Measurements from ENCODE around the gene CELF1. TPM values are rescaled to one million over a fixed set of nuclear protein-coding genes. Genes with fewer than 3 reads are reported as not detected.

CELF1 gene
- total and polyA plus RNA-seq, 5 donors from 2014 or later, result 30.8 to 124 (median 52.4) TPM

DNA sequence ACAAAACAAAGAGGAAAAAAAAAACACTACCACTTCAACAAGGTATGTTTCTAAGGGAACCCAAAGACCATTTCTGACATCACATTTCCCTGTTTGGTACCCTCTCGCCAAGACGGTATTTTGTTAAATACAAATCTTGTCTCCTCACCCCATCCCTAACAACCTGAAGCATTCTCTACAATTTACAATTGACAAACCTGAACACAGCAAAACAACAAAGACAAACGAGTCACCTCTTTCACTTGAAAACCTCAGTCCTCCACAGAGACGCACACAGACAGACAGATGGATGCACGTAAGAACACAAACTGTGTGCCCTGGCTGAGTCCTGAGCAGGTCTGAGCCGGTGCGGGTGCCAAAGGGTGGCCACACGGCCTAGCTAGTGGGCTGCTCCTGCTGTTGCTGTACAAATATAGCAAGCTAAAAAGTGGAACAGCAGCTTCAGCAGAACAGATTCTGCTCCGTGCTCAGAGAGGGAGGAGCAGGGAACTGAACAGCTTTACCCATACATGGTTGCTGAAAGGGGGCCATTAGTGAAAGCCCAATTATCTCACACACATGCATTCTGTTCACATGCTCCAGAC lies 28.5 kb downstream of the CELF1 start:
- Mint-ChIP-seq H3K27me3 (no peaks in the 10 kb centered on the region), H3K27ac (peak overlapping the region; percentile 84 to 88 (median 86)), H3K9me3 (no peaks in the 10 kb centered on the region), H3K36me3 (peaks cover 7% of the 10 kb centered on the region), H3K4me1 (peaks cover 19 to 86% (median 56%) of the 10 kb centered on the region in 4 donors), H3K4me3 (peak overlapping the region; percentile 4 to 82 (median 60))
- DNase-seq (peak in 1 of 3 donors; percentile 41), ATAC-seq (ENCODE audit: low read depth in 2 of 2) (peak; percentile 38 to 48)
- Histone ChIP-seq H3K27ac (ENCODE audit: insufficient read depth, low read length, poor library complexity, severe bottlenecking) (peak overlapping the region; percentile 66), H3K4me3 (ENCODE audit: low read depth, low read length) (peak overlapping the region; percentile 65), H3K4me1 (ENCODE audit: control insufficient read depth, insufficient read depth, low read length, poor library complexity, severe bottlenecking) (peaks cover 34% of the 10 kb centered on the region), H3K9me3 (ENCODE audit: control insufficient read depth in 2 of 2, low read length in 2 of 2) (no peaks in the 10 kb centered on the region), H3K36me3 (ENCODE audit: control insufficient read depth, insufficient read depth, low read length) (peaks cover 3% of the 10 kb centered on the region), H3K27me3 (ENCODE audit: control insufficient read depth, insufficient read depth, low read length) (no peaks in the 10 kb centered on the region)

DNA sequence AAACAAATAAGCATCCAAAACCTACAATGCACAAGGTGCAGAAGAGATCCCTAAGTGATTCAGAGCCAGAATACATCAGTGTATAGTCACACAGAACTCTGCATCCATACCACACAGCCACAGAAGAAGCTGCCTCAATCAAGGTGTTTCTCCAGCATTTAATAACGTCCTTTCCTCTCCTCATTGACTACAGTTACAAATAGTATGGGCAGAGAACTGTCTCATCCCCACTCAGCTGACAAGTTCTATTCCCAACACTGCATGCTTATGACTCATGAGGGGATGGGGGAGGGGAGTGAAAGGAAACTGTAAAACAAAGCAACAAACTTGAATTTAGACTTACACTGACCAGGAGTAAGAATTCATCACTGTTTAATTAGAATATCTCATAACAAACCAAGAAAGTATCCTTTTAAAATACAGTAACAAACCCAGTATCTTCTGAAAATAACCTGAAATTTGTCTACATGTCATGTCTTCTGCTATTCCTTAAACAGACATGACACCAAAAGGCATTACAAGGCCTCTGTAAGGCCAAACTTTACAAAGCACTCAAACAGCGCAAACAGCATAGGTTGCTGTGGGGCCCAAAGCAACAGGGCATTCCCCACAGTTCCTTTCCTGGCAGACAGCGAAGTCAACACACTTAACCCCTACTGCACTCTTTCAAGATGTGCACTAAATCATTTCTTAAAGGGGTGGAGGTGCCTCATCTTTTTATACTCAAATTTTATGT lies 29.3 kb downstream of the CELF1 start:
- Histone ChIP-seq H3K4me1 (ENCODE audit: control insufficient read depth, insufficient read depth, low read length, poor library complexity, severe bottlenecking) (peaks cover 37% of the 10 kb centered on the region), H3K27me3 (ENCODE audit: control insufficient read depth, insufficient read depth, low read length) (no peaks in the 10 kb centered on the region), H3K4me3 (ENCODE audit: low read depth, low read length) (peak overlapping the region; percentile 65), H3K27ac (ENCODE audit: insufficient read depth, low read length, poor library complexity, severe bottlenecking) (peak overlapping the region; percentile 66), H3K36me3 (ENCODE audit: control insufficient read depth, insufficient read depth, low read length) (peaks cover under 1% of the 10 kb centered on the region), H3K9me3 (ENCODE audit: control insufficient read depth in 2 of 2, low read length in 2 of 2) (no peaks in the 10 kb centered on the region)
- Mint-ChIP-seq H3K27ac (peak overlapping the region; percentile 86 to 91 (median 88)), H3K9me3 (no peaks in the 10 kb centered on the region), H3K36me3 (peaks cover 7% of the 10 kb centered on the region), H3K4me1 (peaks cover 23 to 90% (median 61%) of the 10 kb centered on the region in 4 donors), H3K4me3 (peak overlapping the region; percentile 4 to 82 (median 60)), H3K27me3 (no peaks in the 10 kb centered on the region)
- DNase-seq (peak; percentile 12 to 46 (median 14)), ATAC-seq (ENCODE audit: low read depth in 2 of 2) (peak; percentile 67 to 68)

DNA sequence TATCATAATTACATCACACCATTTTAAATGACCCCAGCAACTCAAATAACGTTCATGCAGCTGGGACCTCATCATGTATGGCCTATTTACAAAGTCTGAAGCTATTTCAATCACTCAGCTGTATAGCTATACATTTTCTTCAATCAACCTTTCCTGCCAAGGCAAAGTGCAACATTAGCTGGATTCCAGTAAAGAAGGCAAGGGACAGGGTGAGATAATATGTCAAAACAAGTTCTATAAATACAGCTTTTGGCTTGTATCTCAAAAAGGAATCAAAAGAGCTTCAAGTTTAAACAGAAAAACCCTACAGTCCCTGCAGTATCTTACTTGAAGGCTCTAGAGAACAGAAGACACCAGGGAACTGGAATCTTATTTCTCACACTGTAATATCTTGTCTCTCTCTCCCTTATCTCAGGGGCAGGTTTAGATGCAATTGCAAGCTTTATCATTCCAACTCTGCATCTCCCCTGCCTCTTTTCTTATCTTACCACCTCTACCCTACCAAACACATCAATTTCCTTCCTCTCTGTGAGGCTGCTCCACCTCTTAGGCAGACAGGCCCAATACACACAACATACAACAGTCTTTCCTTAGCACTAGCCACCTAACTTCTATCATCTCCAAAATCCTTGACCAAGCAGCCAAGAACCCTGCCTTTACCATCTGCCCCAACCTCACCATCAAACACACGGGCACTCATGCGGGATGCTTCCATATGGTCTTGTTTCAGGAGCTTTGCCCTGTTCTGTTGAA lies 34.5 kb downstream of the CELF1 start:
- Histone ChIP-seq H3K9me3 (ENCODE audit: control insufficient read depth in 2 of 2, low read length in 2 of 2) (no peaks in the 10 kb centered on the region), H3K4me3 (ENCODE audit: low read depth, low read length) (peak overlapping the region; percentile 60), H3K4me1 (ENCODE audit: control insufficient read depth, insufficient read depth, low read length, poor library complexity, severe bottlenecking) (peaks cover 58% of the 10 kb centered on the region), H3K36me3 (ENCODE audit: control insufficient read depth, insufficient read depth, low read length) (no peaks in the 10 kb centered on the region), H3K27me3 (ENCODE audit: control insufficient read depth, insufficient read depth, low read length) (no peaks in the 10 kb centered on the region), H3K27ac (ENCODE audit: insufficient read depth, low read length, poor library complexity, severe bottlenecking) (peak overlapping the region; percentile 60)
- Mint-ChIP-seq H3K36me3 (no peaks in the 10 kb centered on the region), H3K9me3 (no peaks in the 10 kb centered on the region), H3K4me1 (peaks cover 35 to 92% (median 67%) of the 10 kb centered on the region in 4 donors), H3K27me3 (no peaks in the 10 kb centered on the region), H3K4me3 (peak overlapping the region; percentile 8 to 68 (median 62)), H3K27ac (peak overlapping the region; percentile 59 to 90 (median 73))
- DNase-seq (peak in 1 of 3 donors; percentile 29), ATAC-seq (ENCODE audit: low read depth in 2 of 2) (no peak)

DNA sequence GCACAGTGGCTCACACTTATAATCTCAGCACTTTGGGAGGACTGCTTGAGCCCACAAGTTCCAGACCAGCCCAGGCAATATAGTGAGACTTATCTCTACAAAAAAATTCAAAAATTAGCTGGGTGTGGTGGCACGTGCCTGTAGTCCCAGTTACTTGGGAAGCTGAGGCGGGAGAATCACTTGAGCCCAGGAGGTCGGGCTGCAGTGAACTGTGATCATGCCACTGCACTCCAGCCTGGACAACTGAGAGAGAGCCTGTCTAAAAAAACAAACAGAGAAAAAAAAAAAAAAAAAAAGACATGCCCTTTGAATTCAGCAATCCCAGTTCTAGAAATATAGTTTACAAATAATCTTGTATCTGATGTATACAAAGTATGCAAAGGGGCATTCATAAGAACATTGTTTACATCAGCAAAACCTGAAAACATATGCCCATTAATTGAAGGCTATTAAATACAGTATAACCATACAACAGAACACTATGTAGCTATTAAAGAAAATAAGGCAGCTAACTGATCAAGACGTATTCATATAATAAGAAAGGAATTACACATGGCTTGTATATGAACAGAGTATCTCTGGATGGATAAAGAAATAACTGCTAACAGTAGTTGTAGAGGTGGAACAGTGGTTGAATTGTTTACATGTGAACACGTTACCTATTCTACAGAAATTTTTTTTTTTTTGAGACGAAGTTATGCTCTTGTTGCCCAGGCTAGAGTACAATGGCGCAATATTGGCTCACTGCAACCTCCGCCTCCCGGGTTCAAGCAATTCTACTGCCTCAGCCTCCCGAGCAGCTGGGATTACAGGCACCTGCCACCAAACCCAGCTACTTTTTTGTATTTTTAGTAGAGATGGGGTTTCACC lies 35.7 kb downstream of the CELF1 start:
- DNase-seq (no peak), ATAC-seq (ENCODE audit: low read depth in 2 of 2) (no peak)
- H3K4me3 Mint-ChIP-seq, result peak overlapping the region in 2 of 4 donors; percentile 26 to 48
- peaks cover 37 to 92% (median 67%) of the 10 kb centered on the region in 4 donors for H3K4me1 Mint-ChIP-seq
- peaks cover 58% of the 10 kb centered on the region for H3K4me1 ChIP-seq (ENCODE audit: control insufficient read depth, insufficient read depth, low read length, poor library complexity, severe bottlenecking)
- peak overlapping the region; percentile 17 to 60 (median 59) for H3K27ac Mint-ChIP-seq
- H3K9me3 Mint-ChIP-seq, result no peaks in the 10 kb centered on the region
- no peaks in the 10 kb centered on the region for H3K27me3 Mint-ChIP-seq
- no peaks in the 10 kb centered on the region for H3K36me3 Mint-ChIP-seq
- no peaks in the 10 kb centered on the region for H3K36me3 ChIP-seq (ENCODE audit: control insufficient read depth, insufficient read depth, low read length)
- H3K4me3 ChIP-seq (ENCODE audit: low read depth, low read length), result no peak overlapping the region
- no peaks in the 10 kb centered on the region for H3K27me3 ChIP-seq (ENCODE audit: control insufficient read depth, insufficient read depth, low read length)
- H3K27ac ChIP-seq (ENCODE audit: insufficient read depth, low read length, poor library complexity, severe bottlenecking), result no peak overlapping the region
- H3K9me3 ChIP-seq (ENCODE audit: control insufficient read depth in 2 of 2, low read length in 2 of 2), result no peaks in the 10 kb centered on the region

DNA sequence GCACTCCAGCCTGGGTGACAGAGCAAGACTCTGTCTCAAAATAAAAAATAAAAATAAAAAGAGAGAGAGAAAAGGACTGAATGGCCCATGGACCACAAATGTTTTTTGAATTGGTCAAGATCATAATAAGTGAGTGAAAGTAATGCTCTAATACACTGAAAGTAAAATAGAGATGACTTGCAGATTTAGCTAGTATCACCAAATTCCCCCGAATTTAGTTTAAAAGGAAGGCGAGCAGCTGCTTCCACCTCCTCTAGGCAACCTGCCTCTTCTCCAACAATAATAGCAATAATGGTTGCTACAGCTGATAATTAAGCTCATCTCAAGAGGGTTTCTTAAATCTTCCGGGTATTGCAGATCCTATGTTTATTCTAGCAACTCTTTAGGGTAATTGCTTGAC lies 36.8 kb downstream of the CELF1 start:
- Mint-ChIP-seq H3K36me3 (no peaks in the 10 kb centered on the region), H3K4me3 (peak overlapping the region in 2 of 4 donors; percentile 28 to 36), H3K4me1 (peaks cover 43 to 91% (median 70%) of the 10 kb centered on the region in 4 donors), H3K9me3 (no peaks in the 10 kb centered on the region), H3K27ac (peak overlapping the region in 2 of 3 donors; percentile 10 to 56), H3K27me3 (no peaks in the 10 kb centered on the region)
- H3K9me3 ChIP-seq (ENCODE audit: control insufficient read depth in 2 of 2, low read length in 2 of 2), result no peaks in the 10 kb centered on the region
- peaks cover 67% of the 10 kb centered on the region for H3K4me1 ChIP-seq (ENCODE audit: control insufficient read depth, insufficient read depth, low read length, poor library complexity, severe bottlenecking)
- no peak overlapping the region for H3K27ac ChIP-seq (ENCODE audit: insufficient read depth, low read length, poor library complexity, severe bottlenecking)
- H3K27me3 ChIP-seq (ENCODE audit: control insufficient read depth, insufficient read depth, low read length), result no peaks in the 10 kb centered on the region
- no peak overlapping the region for H3K4me3 ChIP-seq (ENCODE audit: low read depth, low read length)
- DNase-seq (no peak), ATAC-seq (ENCODE audit: low read depth in 2 of 2) (no peak)
- no peaks in the 10 kb centered on the region for H3K36me3 ChIP-seq (ENCODE audit: control insufficient read depth, insufficient read depth, low read length)

DNA sequence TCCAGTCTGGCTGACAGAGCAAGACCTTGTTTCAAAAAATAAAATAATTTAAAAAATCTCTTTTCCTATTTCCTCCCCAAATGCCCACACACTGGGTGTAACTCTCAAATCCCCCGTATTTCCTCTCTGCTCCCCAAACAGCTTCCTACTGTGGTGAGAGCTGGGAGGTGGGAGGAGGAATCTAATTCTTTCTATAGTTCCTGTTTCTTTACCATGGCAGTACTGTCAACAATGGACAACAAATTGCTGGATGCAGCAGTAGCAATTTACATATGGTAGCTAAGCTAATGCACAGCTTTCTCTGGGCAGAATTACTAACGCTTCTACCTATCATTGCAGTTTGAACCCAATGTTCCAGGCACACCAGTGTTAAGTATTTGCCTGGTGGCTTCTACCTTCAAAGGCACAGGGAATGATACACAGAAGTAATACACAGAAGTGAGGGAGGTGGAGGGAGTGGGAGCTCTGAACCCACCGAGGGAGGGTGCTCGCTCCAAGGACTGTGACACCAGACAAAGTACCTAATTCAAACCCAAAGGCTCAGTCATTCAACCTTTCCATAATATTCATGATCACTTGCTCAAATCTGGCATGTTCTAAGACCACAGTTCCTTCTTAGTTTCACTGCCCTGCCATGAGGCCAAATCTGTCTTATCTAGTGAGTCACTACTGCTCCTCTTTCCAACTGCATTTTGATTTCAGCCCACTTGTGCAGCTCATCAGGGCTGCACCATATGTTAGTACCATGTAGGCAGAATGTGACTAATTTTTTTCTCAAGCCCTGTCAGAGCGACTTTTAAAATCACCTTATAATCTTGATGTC lies 37.9 kb downstream of the CELF1 start:
- Mint-ChIP-seq H3K4me1 (peaks cover 43 to 94% (median 73%) of the 10 kb centered on the region in 4 donors), H3K4me3 (peak overlapping the region; percentile 2 to 74 (median 71)), H3K27ac (peak overlapping the region; percentile 48 to 82 (median 64)), H3K9me3 (no peaks in the 10 kb centered on the region), H3K27me3 (no peaks in the 10 kb centered on the region), H3K36me3 (no peaks in the 10 kb centered on the region)
- no peaks in the 10 kb centered on the region for H3K27me3 ChIP-seq (ENCODE audit: control insufficient read depth, insufficient read depth, low read length)
- peak; percentile 52 to 55 for ATAC-seq (ENCODE audit: low read depth in 2 of 2)
- no peak overlapping the region for H3K27ac ChIP-seq (ENCODE audit: insufficient read depth, low read length, poor library complexity, severe bottlenecking)
- H3K36me3 ChIP-seq (ENCODE audit: control insufficient read depth, insufficient read depth, low read length), result peaks cover 2% of the 10 kb centered on the region
- H3K4me1 ChIP-seq (ENCODE audit: control insufficient read depth, insufficient read depth, low read length, poor library complexity, severe bottlenecking), result peaks cover 72% of the 10 kb centered on the region
- no peaks in the 10 kb centered on the region for H3K9me3 ChIP-seq (ENCODE audit: control insufficient read depth in 2 of 2, low read length in 2 of 2)
- peak overlapping the region; percentile 55 for H3K4me3 ChIP-seq (ENCODE audit: low read depth, low read length)
- peak in 1 of 3 donors; percentile 32 for DNase-seq

Measured in CD4-positive, CD25-positive, alpha-beta regulatory T cell (primary cell).